H1 (cell line): ENCODE measurements around the gene ATG7. TPM values are rescaled to one million over a fixed set of nuclear protein-coding genes. Genes with fewer than 3 reads are reported as not detected.

Experiments
- CTCF ChIA-PET: fragments of 300-600 bp; sonication (Branson Sonifier 250); formaldehyde crosslinking; loops from one replicate; lab custom pipeline; 2021; ENCODE audit not compliant: partially characterized antibody; lab: Charles Lee
- POLR2A ChIA-PET: fragments of 300-600 bp; sonication (Branson Sonifier 250); formaldehyde crosslinking; loops from one replicate; lab custom pipeline; 2021; ENCODE audit warnings: inconsistent platforms; ENCODE audit not compliant: partially characterized antibody; lab: Charles Lee
- DNase-seq, 2 experiments: peaks; one replicate each; pipeline versions ENCODE4 v3.0.0 to v3.0.0-alpha.2; 2010 to 2022; ENCODE audit warnings: low spot score in 2 of 2, low read depth in 1 of 2, mixed read lengths in 1 of 2
- FAIRE-seq: peaks from 2 replicates; lab custom pipeline; 2011; peaks lifted over from hg19 to GRCh38; lab: Jason Lieb, UNC
- H2AFZ ChIP-seq: 2 replicates; pipeline ENCODE4 v1.8.1; 2012; ENCODE audit warnings: low read length, inconsistent platforms
- H2AK5ac ChIP-seq: 2 replicates; pipeline ENCODE4 v1.6.1; 2013; ENCODE audit warnings: low read depth, low read length
- H2BK120ac ChIP-seq: replicated peaks from 2 replicates; pipeline ENCODE3; 2013; ENCODE audit warnings: low read depth, low read length, inconsistent platforms
- H2BK12ac ChIP-seq: 2 replicates; pipeline ENCODE4 v1.6.1; 2013; ENCODE audit warnings: low read depth, low read length
- H2BK15ac ChIP-seq: 2 replicates; pipeline ENCODE4 v1.6.1; 2013; ENCODE audit warnings: low read length
- H2BK20ac ChIP-seq: 2 replicates; pipeline ENCODE4 v1.6.1; 2013; ENCODE audit warnings: low read length
- H2BK5ac ChIP-seq: 2 replicates; pipeline ENCODE4 v1.6.1; 2013; ENCODE audit warnings: low read depth, low read length
- H3K14ac ChIP-seq: 2 replicates; pipeline ENCODE4 v1.6.1; 2013; ENCODE audit warnings: inconsistent platforms; ENCODE audit not compliant: insufficient read length
- H3K18ac ChIP-seq: 2 replicates; pipeline ENCODE4 v1.6.1; 2013; ENCODE audit warnings: low read length; ENCODE audit errors: extremely low read depth
- H3K23ac ChIP-seq: 2 replicates; pipeline ENCODE4 v1.6.1; 2013; ENCODE audit warnings: inconsistent platforms; ENCODE audit not compliant: insufficient read length
- H3K23me2 ChIP-seq: 2 replicates; pipeline ENCODE4 v1.6.1; 2013; ENCODE audit warnings: low read depth, low read length
- H3K27ac ChIP-seq: 2 replicates; pipeline ENCODE4 v1.6.1; 2011; ENCODE audit warnings: low read depth, low read length, inconsistent platforms
- H3K27me3 ChIP-seq, 4 experiments: replicated peaks in 1 of 4; 1 replicate in 1 of 4; 2 replicates in 3 of 4; pipeline versions ENCODE4 v1.6.1 to v1.8.1; 2011 to 2013; ENCODE audit warnings: low read length in 3 of 4, mild to moderate bottlenecking in 3 of 4, inconsistent platforms in 2 of 4, mixed read lengths in 2 of 4, moderate library complexity in 1 of 4; ENCODE audit not compliant: control insufficient read depth in 3 of 4, insufficient read depth in 3 of 4; ENCODE audit errors: extremely low read depth in 1 of 4
- H3K36me3 ChIP-seq, 4 experiments: 2 replicates each; pipeline versions ENCODE4 v1.6.1 to v1.8.1; 2011 to 2013; ENCODE audit warnings: mild to moderate bottlenecking in 4 of 4, low read length in 3 of 4, moderate library complexity in 2 of 4, control low read depth in 1 of 4, inconsistent platforms in 1 of 4; ENCODE audit not compliant: insufficient read depth in 4 of 4, control insufficient read depth in 2 of 4
- H3K4ac ChIP-seq: replicated peaks from 2 replicates; pipeline ENCODE3; 2013; ENCODE audit warnings: low read length, low read depth, mixed read lengths, inconsistent platforms; ENCODE audit not compliant: insufficient read length
- H3K4me1 ChIP-seq, 4 experiments: replicated peaks in 1 of 4; 1 replicate in 1 of 4; 2 replicates in 3 of 4; pipeline versions ENCODE4 v1.6.1 to v1.8.1; 2011 to 2013; ENCODE audit warnings: low read length in 3 of 4, inconsistent platforms in 2 of 4, mixed read lengths in 1 of 4; ENCODE audit not compliant: insufficient read depth in 4 of 4, control insufficient read depth in 3 of 4
- H3K4me2 ChIP-seq, 2 experiments: 2 replicates each; pipeline versions ENCODE4 v1.6.1 to v1.8.1; 2011 to 2013; ENCODE audit warnings: low read depth in 2 of 2, low read length in 2 of 2, control low read depth in 1 of 2, inconsistent platforms in 1 of 2, mild to moderate bottlenecking in 1 of 2; ENCODE audit not compliant: insufficient read depth in 1 of 2
- H3K4me3 ChIP-seq, 4 experiments: fragments of 200-600, 300-600 bp in 1 of 4; sonication (generic), shearing (Covaris generic), sonication (Bioruptor Twin) in 1 of 4; 2 replicates each; pipeline versions ENCODE4 v1.5.1 to v1.8.1; 2011 to 2016; ENCODE audit warnings: low read length in 4 of 4, low read depth in 3 of 4, control low read depth in 2 of 4, inconsistent platforms in 2 of 4, mild to moderate bottlenecking in 2 of 4, mixed read lengths in 1 of 4, moderate library complexity in 1 of 4; ENCODE audit not compliant: insufficient read depth in 2 of 4; ENCODE audit errors: extremely low read depth in 1 of 4
- H3K56ac ChIP-seq: replicated peaks from 2 replicates; pipeline ENCODE3; 2013; ENCODE audit warnings: low read depth, mild to moderate bottlenecking, mixed read lengths, low read length, inconsistent platforms; ENCODE audit not compliant: insufficient read length
- H3K79me1 ChIP-seq: 2 replicates; pipeline ENCODE4 v1.6.1; 2013; ENCODE audit warnings: low read depth, low read length, control low read depth
- H3K79me2 ChIP-seq, 2 experiments: 2 replicates each; pipeline versions ENCODE4 v1.6.1 to v1.8.1; 2012 to 2013; ENCODE audit warnings: low read length in 2 of 2, mild to moderate bottlenecking in 2 of 2, inconsistent platforms in 1 of 2; ENCODE audit not compliant: insufficient read depth in 2 of 2, control insufficient read depth in 1 of 2
- H3K9ac ChIP-seq, 4 experiments: replicated peaks in 1 of 4; 1 replicate in 1 of 4; 2 replicates in 3 of 4; pipeline versions ENCODE4 v1.6.1 to v1.8.1; 2011 to 2013; ENCODE audit warnings: low read depth in 3 of 4, low read length in 3 of 4, control low read depth in 2 of 4, mild to moderate bottlenecking in 2 of 4, moderate library complexity in 2 of 4, inconsistent platforms in 1 of 4; ENCODE audit errors: extremely low read depth in 1 of 4
- H3K9me3 ChIP-seq, 2 experiments: 2 replicates each; pipeline versions ENCODE4 v1.6.1 to v1.8.1; 2012 to 2013; ENCODE audit warnings: mild to moderate bottlenecking in 2 of 2, moderate library complexity in 2 of 2, control low read depth in 1 of 2, inconsistent platforms in 1 of 2, low read depth in 1 of 2, low read length in 1 of 2, mixed read lengths in 1 of 2; ENCODE audit not compliant: insufficient read depth in 2 of 2
- H4K20me1 ChIP-seq, 2 experiments: replicated peaks in 1 of 2; 2 replicates each; pipeline versions ENCODE3 to v1.8.1; 2011 to 2013; ENCODE audit warnings: inconsistent platforms in 2 of 2, low read length in 2 of 2, mild to moderate bottlenecking in 1 of 2; ENCODE audit not compliant: insufficient read depth in 2 of 2, control insufficient read depth in 1 of 2
- H4K5ac ChIP-seq: 2 replicates; pipeline ENCODE4 v1.6.1; 2013; ENCODE audit warnings: low read length, low read depth, mixed read lengths, inconsistent platforms; ENCODE audit not compliant: insufficient read length
- H4K8ac ChIP-seq: 2 replicates; pipeline ENCODE4 v1.8.0; 2013; ENCODE audit warnings: mild to moderate bottlenecking, moderate library complexity, low read length, inconsistent platforms; ENCODE audit not compliant: insufficient read depth; ENCODE audit errors: extremely low read depth
- H4K91ac ChIP-seq: replicated peaks from 2 replicates; pipeline ENCODE3; 2013; ENCODE audit warnings: low read length, mixed read lengths, inconsistent platforms; ENCODE audit not compliant: insufficient read length
- BCL11A ChIP-seq, 2 experiments: IDR thresholded peaks; one replicate each; pipeline ENCODE4 v1.6.1; 2011; ENCODE audit warnings: low read depth in 2 of 2, low read length in 2 of 2, mild to moderate bottlenecking in 2 of 2
- CEBPB ChIP-seq: IDR thresholded peaks from 2 replicates; pipeline ENCODE4 v1.6.1; 2012; ENCODE audit warnings: low read depth, low read length
- GTF2F1 ChIP-seq: IDR thresholded peaks from 2 replicates; pipeline ENCODE4 v1.6.1; 2012; ENCODE audit warnings: low read depth, low read length, improper control_type of control experiment, borderline replicate concordance
- TEAD4 ChIP-seq: IDR thresholded peaks from 2 replicates; pipeline ENCODE4 v1.6.1; 2012; ENCODE audit warnings: low read depth, low read length, inconsistent platforms, mixed read lengths
- WGBS, 2 experiments: shearing (Covaris generic) in 1 of 2; methylation state at CpG; one replicate each; pipeline versions ENCODE4 v1.1.6 to v1.1.7; 2013 to 2015; ENCODE audit warnings: low lambda C conversion rate in 2 of 2, mixed read lengths in 2 of 2, inconsistent platforms in 1 of 2, low coverage in 1 of 2, missing lambda C conversion rate in 1 of 2; ENCODE audit not compliant: insufficient replicate concordance in 2 of 2, insufficient coverage in 1 of 2, insufficient read length in 1 of 2; ENCODE audit errors: extremely low coverage in 1 of 2, missing lambda C conversion rate in 1 of 2; 5-methylcytosine and 5-hydroxymethylcytosine counted together
- polyA plus RNA-seq, 7 experiments: library from polyadenylated mRNA; depleted of rRNA in 3 of 7; stranded (reverse) in 5 of 7; unstranded in 2 of 7; fragments of >200 nt in 5 of 7; fragments of 200-250 nt in 2 of 7; gene quantifications; 1 replicate in 5 of 7; 2 replicates in 1 of 7; 4 replicates in 1 of 7; pipeline versions ENCODE4 v1.2.1 to v1.2.3, GENCODE V29; 2011 to 2013; ENCODE audit warnings: missing spikeins in 2 of 7, mixed read lengths in 2 of 7
- total RNA-seq: library from RNA; stranded (reverse); fragmentation: NEBNext Ultra II Directional; extraction: Animal tissue kit (Norgen Biotek cat#: 25700); gene quantifications from 2 replicates; pipeline ENCODE4 v1.2.1, GENCODE V29; 2021

The ATG7 gene
- total and polyA plus RNA-seq, 2 of the 8 experiments (the other 6 are each of a cell fraction or from before 2014, with no cell fraction given): 15.0 to 19.1 TPM

- H2AK5ac ChIP-seq: no peak overlapping the region
- ChIA-PET CTCF (no interaction called here), POLR2A (no interaction called here)
- no peaks in the 10 kb centered on the region for H3K4me1 ChIP-seq
- no peak overlapping the region for H2BK120ac ChIP-seq
- H2AFZ ChIP-seq: no peak overlapping the region
- H3K36me3 ChIP-seq: no peaks in the 10 kb centered on the region
- no peak overlapping the region for H4K8ac ChIP-seq
- no peak overlapping the region for H3K14ac ChIP-seq
- H4K5ac ChIP-seq: no peak overlapping the region
- no peak overlapping the region for H2BK12ac ChIP-seq
- DNase-seq: no peak
- H3K4ac ChIP-seq: no peak overlapping the region
- no peaks in the 10 kb centered on the region for H3K79me2 ChIP-seq
- H3K4me3 ChIP-seq: no peak overlapping the region
- 77% methylated on average over 3 of the region's 3 CpGs; no CpG with 5 or more reads in 1 of the 2 experiments for WGBS, 2 experiments
- FAIRE-seq: no peak
- H3K4me2 ChIP-seq: no peak overlapping the region
- H3K18ac ChIP-seq: no peak overlapping the region
- no peaks in the 10 kb centered on the region for H3K9me3 ChIP-seq
- no peaks in the 10 kb centered on the region; the same call in 1 of the 2 replicates for H3K23me2 ChIP-seq
- no peaks in the 10 kb centered on the region for H3K79me1 ChIP-seq
- no peak overlapping the region for H2BK20ac ChIP-seq
- no peak overlapping the region for H2BK15ac ChIP-seq
- TF ChIP-seq TEAD4 (no peak), CEBPB (no peak), BCL11A (IDR thresholded peaks at IDR 0.05; ENCODE audit: low read depth in 2 of 2, low read length in 2 of 2) (no peak), GTF2F1 (no peak)
- no peak overlapping the region for H3K9ac ChIP-seq
- H4K20me1 ChIP-seq: peaks cover 0 to 2% of the 10 kb centered on the region in 2 experiments
- no peak overlapping the region for H3K27ac ChIP-seq
- H3K27me3 ChIP-seq: no peaks in the 10 kb centered on the region
- H3K23ac ChIP-seq: no peak overlapping the region
- H3K56ac ChIP-seq: no peak overlapping the region
- H4K91ac ChIP-seq: no peak overlapping the region
- no peak overlapping the region for H2BK5ac ChIP-seq
Observed at GRCh38 chr3:11327619-11328018, 55.4 kb downstream of the ATG7 start.
